T-cell (primary cell): ENCODE results near the gene TNNT2. TPM values are rescaled to one million over a fixed set of nuclear protein-coding genes. Genes with fewer than 3 reads are reported as not detected.

ENCODE experiments used
- ATAC-seq, 4 experiments: fragments of 200-7000 bp in 3 of 4; fragments of 150-1000 bp in 1 of 4; cut with Tn5 transposase; replicated peaks in 1 of 4; 1 replicate in 3 of 4; 2 replicates in 1 of 4; pipeline ENCODE4 v1.10.0; 2021; ENCODE audit warnings: moderate library complexity in 3 of 4, mild to moderate bottlenecking in 2 of 4, moderate number of reproducible peaks in 1 of 4
- CTCF ChIA-PET, 2 donors: fragments of 300-600 bp; sonication (Branson Sonifier 250); formaldehyde crosslinking; loops; one replicate each; lab custom pipeline; 2022; ENCODE audit warnings: antibody characterized with exemption in 2 of 2; lab: Charles Lee
- POLR2A ChIA-PET, 2 donors: fragments of 300-600 bp; sonication (Branson Sonifier 250); formaldehyde crosslinking; loops; one replicate each; lab custom pipeline; 2022; ENCODE audit warnings: antibody characterized with exemption in 2 of 2; lab: Charles Lee
- DNase-seq, 35 experiments: peaks; one replicate each; pipeline versions ENCODE4 v3.0.0 to v3.0.0-alpha.2; 2013 to 2023
- H3K27ac ChIP-seq: one replicate; pipeline ENCODE4 v1.5.1; 2013; ENCODE audit warnings: low read length
- H3K27me3 ChIP-seq, 2 experiments: replicated peaks in 1 of 2; 1 replicate in 1 of 2; 2 replicates in 1 of 2; pipeline versions ENCODE4 v1.6.1 to v1.7.0; 2013; ENCODE audit warnings: low read length in 1 of 2, mixed read lengths in 1 of 2; ENCODE audit not compliant: control insufficient read depth in 2 of 2, insufficient read depth in 2 of 2; ENCODE audit errors: extremely low read depth in 1 of 2
- H3K36me3 ChIP-seq, 2 donors: 1 replicate in 1 of 2; 2 replicates in 1 of 2; pipeline versions ENCODE4 v1.6.1 to v1.7.0; 2013; ENCODE audit warnings: low read length in 1 of 2; ENCODE audit not compliant: control insufficient read depth in 2 of 2, insufficient read depth in 1 of 2; ENCODE audit errors: extremely low read depth in 1 of 2
- H3K4me1 ChIP-seq, 2 experiments: 1 replicate in 1 of 2; 2 replicates in 1 of 2; pipeline versions ENCODE4 v1.6.1 to v1.7.0; 2013; ENCODE audit warnings: low read length in 2 of 2, mixed read lengths in 1 of 2; ENCODE audit not compliant: insufficient read depth in 2 of 2, control insufficient read depth in 1 of 2; ENCODE audit errors: extremely low read depth in 1 of 2
- H3K4me3 ChIP-seq, 2 donors: 1 replicate in 1 of 2; 2 replicates in 1 of 2; pipeline versions ENCODE4 v1.5.1 to v1.7.0; 2013; ENCODE audit warnings: mild to moderate bottlenecking in 2 of 2, low read length in 1 of 2, moderate library complexity in 1 of 2; ENCODE audit not compliant: control insufficient read depth in 1 of 2; ENCODE audit errors: extremely low read depth in 1 of 2
- H3K9me3 ChIP-seq: 2 replicates; pipeline ENCODE4 v1.7.0; 2013
- H3K27ac Mint-ChIP-seq, 2 donors: one replicate each; pipeline ENCODE4 v1.8.0; 2020 to 2021; ENCODE audit warnings: mild to moderate bottlenecking in 2 of 2, mixed read lengths in 2 of 2
- H3K27me3 Mint-ChIP-seq, 2 donors: one replicate each; pipeline ENCODE4 v1.8.0; 2021 to 2022; ENCODE audit warnings: mixed read lengths in 2 of 2
- H3K36me3 Mint-ChIP-seq: one replicate; pipeline ENCODE4 v1.8.0; 2021; ENCODE audit warnings: mixed read lengths
- H3K4me1 Mint-ChIP-seq, 3 donors: one replicate each; pipeline ENCODE4 v1.8.0; 2020 to 2022; ENCODE audit warnings: mixed read lengths in 3 of 3, mild to moderate bottlenecking in 1 of 3
- H3K4me3 Mint-ChIP-seq, 3 donors: one replicate each; pipeline ENCODE4 v1.8.0; 2020 to 2022; ENCODE audit warnings: mild to moderate bottlenecking in 3 of 3, mixed read lengths in 3 of 3, moderate library complexity in 3 of 3
- H3K9me3 Mint-ChIP-seq, 3 donors: one replicate each; pipeline ENCODE4 v1.8.0; 2020 to 2022; ENCODE audit warnings: mixed read lengths in 3 of 3
- WGBS: methylation state at CpG from one replicate; pipeline ENCODE4 v1.1.5; 2013; ENCODE audit warnings: missing lambda C conversion rate; ENCODE audit not compliant: insufficient coverage; 5-methylcytosine and 5-hydroxymethylcytosine counted together
- total RNA-seq, 35 experiments: library from RNA in 6 of 35; stranded (reverse) in 6 of 35; fragments of 120-200 nt in 1 of 35; gene quantifications; one replicate each; pipeline versions ENCODE4 v1.2.1 to v1.2.4 and lab custom pipeline; 2013 to 2026

Gene TNNT2
- total RNA-seq, 5 donors from 2014 or later (not counting 1 experiment from before 2014, with no cell fraction given): not detected

DNA sequence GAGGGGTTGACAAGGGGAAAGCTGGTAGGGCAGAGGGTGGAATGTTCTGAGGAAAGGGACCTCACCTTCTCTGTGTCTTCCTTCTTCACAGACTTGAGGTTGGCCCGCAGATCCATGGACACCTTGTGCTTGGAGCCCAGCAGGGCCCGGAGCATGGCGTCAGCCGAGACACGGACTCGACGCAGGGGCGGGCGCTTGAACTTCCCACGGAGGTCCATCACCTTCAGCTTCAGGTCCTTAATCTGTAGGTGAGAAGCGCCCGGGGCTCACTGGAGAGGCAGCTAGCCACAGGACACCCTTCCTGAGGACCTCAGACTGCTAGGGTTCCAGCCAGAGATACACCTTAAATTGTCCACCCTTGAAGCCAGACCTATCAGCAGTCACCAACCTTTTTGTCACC, 33.8 kb upstream of the TNNT2 start:
- Mint-ChIP-seq H3K9me3 (no peaks in the 10 kb centered on the region), H3K4me3 (no peak overlapping the region), H3K36me3 (no peaks in the 10 kb centered on the region), H3K27ac (no peak overlapping the region), H3K4me1 (peaks cover 0 to 3% (median 0%) of the 10 kb centered on the region in 3 donors), H3K27me3 (peaks cover 5 to 13% of the 10 kb centered on the region in 2 donors)
- H3K4me1 ChIP-seq: no peaks in the 10 kb centered on the region
- H3K36me3 ChIP-seq: no peaks in the 10 kb centered on the region
- ChIA-PET CTCF (interaction anchor here in 1 of 2 donors (0.6 kb wide), 1 partner anchor 25 kb away, joined by 3 read pairs; no protein-coding TSS in a partner anchor), POLR2A (no interaction called here)
- no peaks in the 10 kb centered on the region for H3K9me3 ChIP-seq
- DNase-seq (no peak), ATAC-seq (no peak)
- WGBS: 92% methylated on average over 11 of the region's 12 CpGs
- H3K4me3 ChIP-seq: no peak overlapping the region
- H3K27ac ChIP-seq: no peak overlapping the region
- H3K27me3 ChIP-seq: peaks cover 0 to 15% of the 10 kb centered on the region in 2 experiments

DNA sequence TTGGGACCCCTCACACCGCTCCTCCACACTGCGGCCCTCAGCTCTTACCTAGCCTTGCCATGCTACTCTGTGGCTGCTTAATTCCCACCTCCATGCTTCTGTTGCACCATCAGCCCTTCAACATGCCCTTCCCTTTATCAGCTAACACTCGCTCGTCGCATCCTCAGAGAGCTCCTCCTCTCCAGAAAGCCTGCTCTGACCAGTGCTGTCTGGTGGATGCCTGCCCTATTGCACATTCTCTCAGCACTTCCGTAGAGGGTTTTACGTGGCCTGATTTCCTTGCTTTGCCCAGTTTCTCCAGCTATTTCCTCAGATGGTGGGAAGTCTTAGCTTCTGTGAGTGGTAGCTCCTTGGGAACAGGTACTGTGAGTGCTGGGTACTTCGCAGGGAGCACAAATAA, 32.0 kb upstream of the TNNT2 start:
- peaks cover 0 to 22% of the 10 kb centered on the region in 2 experiments for H3K27me3 ChIP-seq
- no peak for DNase-seq
- ChIA-PET POLR2A (interaction anchor here in 1 of 2 donors (0.6 kb wide), 1 partner anchor 656 kb away, joined by 4 read pairs; no protein-coding TSS in a partner anchor), CTCF (interaction anchor here (0.6 to 1.3 kb wide), 3 partner anchors 15 to 1643 kb away, joined by 3 to 9 read pairs (median 3); no protein-coding TSS in a partner anchor)
- H3K4me1 ChIP-seq: no peaks in the 10 kb centered on the region
- no peak overlapping the region for H3K27ac ChIP-seq
- WGBS: 94% methylated on average over 5 of the region's 8 CpGs
- no peak for ATAC-seq
- H3K36me3 ChIP-seq: no peaks in the 10 kb centered on the region
- H3K4me3 ChIP-seq: no peak overlapping the region
- no peak overlapping the region for H3K4me3 Mint-ChIP-seq
- H3K36me3 Mint-ChIP-seq: no peaks in the 10 kb centered on the region
- H3K27me3 Mint-ChIP-seq: peaks cover 5 to 7% of the 10 kb centered on the region in 2 donors
- no peaks in the 10 kb centered on the region for H3K9me3 Mint-ChIP-seq
- H3K4me1 Mint-ChIP-seq: peaks cover 0 to 3% (median 0%) of the 10 kb centered on the region in 3 donors
- H3K27ac Mint-ChIP-seq: no peak overlapping the region
- H3K9me3 ChIP-seq: no peaks in the 10 kb centered on the region

DNA sequence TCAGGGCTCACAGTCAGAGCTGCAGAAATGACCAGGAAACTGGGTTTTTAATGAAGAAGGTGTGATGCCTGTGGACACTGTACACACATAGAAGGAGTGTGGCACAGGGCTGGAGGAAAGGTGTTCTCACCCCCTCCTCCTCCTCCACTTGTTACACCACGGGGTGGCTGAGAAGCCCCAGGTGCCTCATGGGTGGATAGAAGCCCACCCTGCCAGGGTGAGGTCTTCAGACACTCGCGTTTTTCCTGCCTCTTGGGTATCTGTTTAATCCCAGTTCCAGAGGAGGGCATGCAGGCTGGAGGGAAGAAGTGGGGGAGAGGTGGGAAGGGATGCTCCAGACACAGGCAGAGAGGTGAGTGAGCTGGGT, 31.3 kb upstream of the TNNT2 start:
- Histone ChIP-seq H3K4me1 (no peaks in the 10 kb centered on the region), H3K27me3 (peaks cover 0 to 22% of the 10 kb centered on the region in 2 experiments), H3K4me3 (no peak overlapping the region), H3K9me3 (no peaks in the 10 kb centered on the region), H3K27ac (no peak overlapping the region), H3K36me3 (no peaks in the 10 kb centered on the region)
- ATAC-seq (no peak), DNase-seq (no peak)
- POLR2A ChIA-PET: interaction anchor here in 1 of 2 donors (0.6 kb wide), 1 partner anchor 657 kb away, joined by 4 read pairs; no protein-coding TSS in a partner anchor
- 65% methylated on average over 2 of the region's 3 CpGs for WGBS
- CTCF ChIA-PET: interaction anchor here in 1 of 2 donors (0.6 kb wide), 1 partner anchor 1642 kb away, joined by 3 read pairs; no protein-coding TSS in a partner anchor
- no peaks in the 10 kb centered on the region for H3K9me3 Mint-ChIP-seq
- no peaks in the 10 kb centered on the region for H3K36me3 Mint-ChIP-seq
- H3K27me3 Mint-ChIP-seq: peaks cover 5 to 7% of the 10 kb centered on the region in 2 donors
- H3K27ac Mint-ChIP-seq: no peak overlapping the region
- H3K4me3 Mint-ChIP-seq: no peak overlapping the region
- H3K4me1 Mint-ChIP-seq: peaks cover 0 to 3% (median 0%) of the 10 kb centered on the region in 3 donors

- ATAC-seq (peak; percentile 40 to 72 (median 52)), DNase-seq (peak in 32 of 35 experiments; percentile 16 to 75 (median 49))
- POLR2A ChIA-PET: no interaction called here
- no peak overlapping the region for H3K4me3 Mint-ChIP-seq
- peaks cover 0 to 22% of the 10 kb centered on the region in 2 experiments for H3K27me3 ChIP-seq
- H3K4me3 ChIP-seq: no peak overlapping the region
- H3K27ac Mint-ChIP-seq: no peak overlapping the region
- WGBS: 60% methylated on average over 3 of the region's 11 CpGs
- H3K9me3 ChIP-seq: no peaks in the 10 kb centered on the region
- H3K36me3 ChIP-seq: no peaks in the 10 kb centered on the region
- H3K27ac ChIP-seq: no peak overlapping the region
- no peaks in the 10 kb centered on the region for H3K4me1 ChIP-seq
- CTCF ChIA-PET: no interaction called here
- no peaks in the 10 kb centered on the region for H3K36me3 Mint-ChIP-seq
- H3K4me1 Mint-ChIP-seq: peaks cover 0 to 3% (median 0%) of the 10 kb centered on the region in 3 donors
- peaks cover 5 to 7% of the 10 kb centered on the region in 2 donors for H3K27me3 Mint-ChIP-seq
- no peaks in the 10 kb centered on the region for H3K9me3 Mint-ChIP-seq
These were observed 30.8 kb upstream of the TNNT2 start for GRCh38 chr1:201408176-201408833.

- no peaks in the 10 kb centered on the region for H3K36me3 Mint-ChIP-seq
These were observed 29.4 kb upstream of the TNNT2 start for GRCh38 chr1:201406831-201407406.

DNA sequence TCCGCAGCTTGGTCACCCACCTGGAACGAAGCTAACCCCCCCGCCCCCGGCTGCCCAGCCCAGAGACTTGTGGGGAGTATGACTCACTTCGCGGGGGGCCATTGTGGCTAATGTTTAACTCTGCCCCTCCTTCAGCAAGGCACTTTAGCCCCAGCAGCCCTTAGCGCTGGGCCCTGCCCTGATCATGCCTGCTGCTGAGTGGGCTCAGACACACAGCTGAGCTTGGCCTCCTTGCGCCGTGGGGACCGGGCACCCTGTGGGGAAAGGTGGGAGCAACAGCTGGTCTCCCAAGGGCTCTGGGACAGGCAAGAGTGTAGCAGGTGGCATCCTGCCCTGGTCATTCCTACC, 28.0 kb upstream of the TNNT2 start:
- WGBS: 86% methylated on average over 7 of the region's 10 CpGs
- no peaks in the 10 kb centered on the region for H3K36me3 ChIP-seq
- H3K27me3 ChIP-seq: peaks cover 10 to 23% of the 10 kb centered on the region in 2 experiments
- Mint-ChIP-seq H3K4me3 (no peak overlapping the region), H3K27ac (no peak overlapping the region), H3K27me3 (peaks cover 0 to 12% of the 10 kb centered on the region in 2 donors), H3K4me1 (peaks cover 0 to 5% (median 0%) of the 10 kb centered on the region in 3 donors), H3K9me3 (no peaks in the 10 kb centered on the region), H3K36me3 (no peaks in the 10 kb centered on the region)
- no peaks in the 10 kb centered on the region for H3K4me1 ChIP-seq
- ATAC-seq (peak in 1 of 4 experiments; percentile 13), DNase-seq (no peak)
- no peak overlapping the region for H3K27ac ChIP-seq
- H3K9me3 ChIP-seq: no peaks in the 10 kb centered on the region
- CTCF ChIA-PET: interaction anchor here in 1 of 2 donors (1.2 kb wide), 1 partner anchor 9 kb away, joined by 3 read pairs; no protein-coding TSS in a partner anchor
- POLR2A ChIA-PET: no interaction called here
- H3K4me3 ChIP-seq: no peak overlapping the region

More at GRCh38 chr1:201406831-201407406, 29.4 kb upstream of the TNNT2 start:
- Histone ChIP-seq H3K4me1 (no peaks in the 10 kb centered on the region), H3K36me3 (no peaks in the 10 kb centered on the region), H3K27ac (no peak overlapping the region), H3K4me3 (no peak overlapping the region), H3K9me3 (no peaks in the 10 kb centered on the region), H3K27me3 (peaks cover 5 to 22% of the 10 kb centered on the region in 2 experiments)
- CTCF ChIA-PET: interaction anchor here in 1 of 2 donors (1.2 kb wide), 1 partner anchor 11 kb away, joined by 3 read pairs; no protein-coding TSS in a partner anchor
- Mint-ChIP-seq H3K4me1 (peaks cover 0 to 3% (median 0%) of the 10 kb centered on the region in 3 donors), H3K27me3 (peaks cover 5 to 7% of the 10 kb centered on the region in 2 donors), H3K4me3 (no peak overlapping the region), H3K27ac (no peak overlapping the region), H3K9me3 (no peaks in the 10 kb centered on the region)
- ATAC-seq (no peak), DNase-seq (no peak)
- WGBS: 100% methylated on average over 3 of the region's 8 CpGs
- POLR2A ChIA-PET: no interaction called here
